IPS DF 4.7 (cell line): ENCODE measurements around the gene RAF1.
"Not testable (repeated sequence)": the region's sequence is repeated elsewhere in the genome, so short reads cannot be mapped to it uniquely, and the experiment has no call there.

Experiments used
- DNase-seq: peaks from one replicate; pipeline ENCODE4 v3.0.0-alpha.2; 2013; ENCODE audit warnings: low spot score; ENCODE audit errors: extremely low read depth

Gene RAF1

GRCh38 chr3:12560505-12561190 is 103.3 kb downstream of the RAF1 start:
- DNase-seq: no peak

- DNase-seq: no peak
Measured at GRCh38 chr3:12559520-12559919, 104.4 kb downstream of the RAF1 start.

GRCh38 chr3:12558706-12559105 is 105.2 kb downstream of the RAF1 start:
- DNase-seq: no peak

GRCh38 chr3:12557473-12558100 is 106.3 kb downstream of the RAF1 start:
- no peak for DNase-seq

- DNase-seq: no peak
Measured at GRCh38 chr3:12556690-12557472, 107.0 kb downstream of the RAF1 start, which contains the start of gene MKRN2. Gene MKRN2 (plus strand): TSS chr3:12557087. CDS start chr3:12557151, 64 bp downstream.

GRCh38 chr3:12556314-12556689 is 107.6 kb downstream of the RAF1 start:
- no peak for DNase-seq

- no peak for DNase-seq
Measured at GRCh38 chr3:12553921-12554391, 110.0 kb downstream of the RAF1 start.

- no peak for DNase-seq
Measured at GRCh38 chr3:12549971-12550760, 113.8 kb downstream of the RAF1 start.

- no peak for DNase-seq
Measured at GRCh38 chr3:12545473-12545791, 118.5 kb downstream of the RAF1 start, which contains the start of gene MKRN2OS. Gene MKRN2OS (minus strand): TSS chr3:12545499. CDS start chr3:12545464, 35 bp downstream.

GRCh38 chr3:12544652-12545472 is 119.1 kb downstream of the RAF1 start:
- no peak for DNase-seq

GRCh38 chr3:12543497-12543896 is 120.4 kb downstream of the RAF1 start:
- not testable (repeated sequence) for DNase-seq

- no peak for DNase-seq
Measured at GRCh38 chr3:12541625-12542024, 122.3 kb downstream of the RAF1 start.

GRCh38 chr3:12536423-12536822 is 127.5 kb downstream of the RAF1 start:
- no peak for DNase-seq
